PC-9 (cell line): Measurements from ENCODE around the gene NEK8. TPM values are rescaled to one million over a fixed set of nuclear protein-coding genes. Genes with fewer than 3 reads are reported as not detected.

ENCODE experiments used
- BruUV-seq: library from RNA; stranded (reverse); fragments of 400-500 nt; replicated peaks from 2 replicates; lab custom pipeline; 2021; lab: Mats Ljungman, UMichigan
- CTCF ChIA-PET: fragments of 300-600 bp; sonication (Branson Sonifier 250); formaldehyde crosslinking; loops from one replicate; lab custom pipeline; 2022; ENCODE audit warnings: antibody characterized with exemption; lab: Charles Lee
- POLR2A ChIA-PET: fragments of 300-600 bp; sonication (Branson Sonifier 250); formaldehyde crosslinking; loops from one replicate; lab custom pipeline; 2022; ENCODE audit warnings: antibody characterized with exemption; ENCODE audit not compliant: unreplicated experiment; lab: Charles Lee
- DNase-seq, 2 experiments: peaks; one replicate each; pipeline versions ENCODE4 v3.0.0 to v3.0.0-alpha.2; 2015 to 2022; ENCODE audit warnings: mixed read lengths in 1 of 2
- H2AFZ ChIP-seq: fragments of 200-600 bp; sonication (generic); 2 replicates; pipeline ENCODE4 v1.8.1; 2017; ENCODE audit warnings: antibody characterized with exemption
- H3F3A ChIP-seq: fragments of 200-600 bp; sonication (generic); 2 replicates; pipeline ENCODE4 v1.8.1; 2017; ENCODE audit warnings: antibody characterized with exemption, mild to moderate bottlenecking, low read depth; ENCODE audit not compliant: insufficient read depth
- H3K27ac ChIP-seq: fragments of 200-600 bp; sonication (generic); 2 replicates; pipeline ENCODE4 v1.6.1; 2016; ENCODE audit warnings: mixed run types
- H3K27me3 ChIP-seq: fragments of 200-600 bp; sonication (generic); 2 replicates; pipeline ENCODE4 v1.6.1; 2016; ENCODE audit warnings: low read depth, mixed run types; ENCODE audit not compliant: insufficient read depth
- H3K36me3 ChIP-seq: fragments of 200-600 bp; sonication (generic); 2 replicates; pipeline ENCODE4 v1.6.1; 2016; ENCODE audit warnings: low read depth, mixed run types
- H3K4me1 ChIP-seq: fragments of 200-600 bp; sonication (generic); replicated peaks from 2 replicates; pipeline ENCODE4 v1.6.1; 2016; ENCODE audit warnings: mixed run types; ENCODE audit not compliant: insufficient read depth
- H3K4me2 ChIP-seq: fragments of 200-600 bp; sonication (generic); 2 replicates; pipeline ENCODE4 v1.6.1; 2017; ENCODE audit warnings: mixed run types
- H3K4me3 ChIP-seq: fragments of 200-600 bp; sonication (generic); 2 replicates; pipeline ENCODE4 v1.6.1; 2016; ENCODE audit warnings: mixed run types
- H3K79me2 ChIP-seq: fragments of 200-600 bp; sonication (generic); 2 replicates; pipeline ENCODE4 v1.6.1; 2017; ENCODE audit warnings: low read depth, mixed run types
- H3K9me2 ChIP-seq: fragments of 200-600 bp; sonication (generic); 2 replicates; pipeline ENCODE4 v1.8.1; 2017; ENCODE audit warnings: mild to moderate bottlenecking; ENCODE audit not compliant: insufficient read depth
- H3K9me3 ChIP-seq: fragments of 200-600 bp; sonication (generic); 2 replicates; pipeline ENCODE4 v1.8.1; 2016; ENCODE audit warnings: low read depth; ENCODE audit not compliant: insufficient read depth
- H4K20me1 ChIP-seq: fragments of 200-600 bp; sonication (generic); 2 replicates; pipeline ENCODE4 v1.8.1; 2017; ENCODE audit not compliant: insufficient read depth
- EZH2 ChIP-seq: fragments of 200-600 bp; sonication (generic); IDR thresholded peaks from 2 replicates; pipeline ENCODE4 v1.8.0; 2017; ENCODE audit warnings: antibody characterized with exemption, low read depth
- intact Hi-C: fragments of 100-400 bp; cut with micrococcal nuclease; formaldehyde crosslinking; loops from one replicate; pipeline ENCODE4 v1.10.0; 2022; ENCODE audit not compliant: unreplicated experiment
- total RNA-seq: library from RNA; stranded (reverse); gene quantifications from 2 replicates; pipeline ENCODE4 v1.2.3, GENCODE V29; 2021
- TF ChIP-seq, protein P1 (sequence below): fragments of 200-600 bp; sonication (generic); conservative IDR thresholded peaks from 2 replicates; pipeline ENCODE4 v1.6.1; 2017; ENCODE audit warnings: mixed run types, antibody characterized with exemption, mild to moderate bottlenecking, moderate library complexity

NEK8 gene
- total RNA-seq, 1 experiment from 2014 or later, result 12.1 TPM

DNA sequence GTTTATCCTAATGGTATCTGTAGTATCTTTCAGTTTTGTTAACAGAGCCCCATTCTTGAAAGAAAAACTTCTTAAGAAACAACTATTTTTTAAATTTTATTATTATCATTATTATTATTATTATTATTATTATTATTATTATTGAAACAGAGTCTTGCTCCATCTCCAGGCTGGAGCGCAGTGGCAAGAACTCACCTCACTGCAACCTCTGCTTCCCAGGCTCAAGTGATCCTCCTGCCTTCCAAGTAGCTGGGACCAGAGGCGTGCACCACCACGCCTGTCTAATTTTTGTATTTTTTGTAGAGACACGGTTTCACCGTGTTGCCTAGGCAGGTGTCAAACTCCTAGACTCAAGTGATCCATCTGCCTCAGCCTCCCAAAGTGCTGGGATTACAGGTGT is 43.2 kb upstream of the NEK8 start:
- H3K4me3 ChIP-seq, result no peak overlapping the region
- H3K79me2 ChIP-seq, result no peaks in the 10 kb centered on the region
- intact Hi-C loops, result no loop called here
- peaks cover 52% of the 10 kb centered on the region for H3K36me3 ChIP-seq
- H3K9me2 ChIP-seq, result no peaks in the 10 kb centered on the region
- no peak for DNase-seq
- ChIA-PET CTCF (interaction anchor here (0.6 kb wide), 1 partner anchor 41 kb away, joined by 3 read pairs; the partner anchor contains the start of gene TLCD1), POLR2A (no interaction called here)
- no TSS peak for BruUV-seq
- H2AFZ ChIP-seq, result no peak overlapping the region
- H3K9me3 ChIP-seq, result no peaks in the 10 kb centered on the region
- no peaks in the 10 kb centered on the region; the same call in 1 of the 2 replicates for H4K20me1 ChIP-seq
- no peaks in the 10 kb centered on the region; the same call in 1 of the 2 replicates for H3F3A ChIP-seq
- H3K27ac ChIP-seq, result no peak overlapping the region
- no peaks in the 10 kb centered on the region for H3K4me1 ChIP-seq
- H3K27me3 ChIP-seq, result no peaks in the 10 kb centered on the region
- TF ChIP-seq, protein P1, sequence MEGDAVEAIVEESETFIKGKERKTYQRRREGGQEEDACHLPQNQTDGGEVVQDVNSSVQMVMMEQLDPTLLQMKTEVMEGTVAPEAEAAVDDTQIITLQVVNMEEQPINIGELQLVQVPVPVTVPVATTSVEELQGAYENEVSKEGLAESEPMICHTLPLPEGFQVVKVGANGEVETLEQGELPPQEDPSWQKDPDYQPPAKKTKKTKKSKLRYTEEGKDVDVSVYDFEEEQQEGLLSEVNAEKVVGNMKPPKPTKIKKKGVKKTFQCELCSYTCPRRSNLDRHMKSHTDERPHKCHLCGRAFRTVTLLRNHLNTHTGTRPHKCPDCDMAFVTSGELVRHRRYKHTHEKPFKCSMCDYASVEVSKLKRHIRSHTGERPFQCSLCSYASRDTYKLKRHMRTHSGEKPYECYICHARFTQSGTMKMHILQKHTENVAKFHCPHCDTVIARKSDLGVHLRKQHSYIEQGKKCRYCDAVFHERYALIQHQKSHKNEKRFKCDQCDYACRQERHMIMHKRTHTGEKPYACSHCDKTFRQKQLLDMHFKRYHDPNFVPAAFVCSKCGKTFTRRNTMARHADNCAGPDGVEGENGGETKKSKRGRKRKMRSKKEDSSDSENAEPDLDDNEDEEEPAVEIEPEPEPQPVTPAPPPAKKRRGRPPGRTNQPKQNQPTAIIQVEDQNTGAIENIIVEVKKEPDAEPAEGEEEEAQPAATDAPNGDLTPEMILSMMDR, result no peak
- no peak for TF ChIP-seq EZH2
- no peak overlapping the region for H3K4me2 ChIP-seq

DNA sequence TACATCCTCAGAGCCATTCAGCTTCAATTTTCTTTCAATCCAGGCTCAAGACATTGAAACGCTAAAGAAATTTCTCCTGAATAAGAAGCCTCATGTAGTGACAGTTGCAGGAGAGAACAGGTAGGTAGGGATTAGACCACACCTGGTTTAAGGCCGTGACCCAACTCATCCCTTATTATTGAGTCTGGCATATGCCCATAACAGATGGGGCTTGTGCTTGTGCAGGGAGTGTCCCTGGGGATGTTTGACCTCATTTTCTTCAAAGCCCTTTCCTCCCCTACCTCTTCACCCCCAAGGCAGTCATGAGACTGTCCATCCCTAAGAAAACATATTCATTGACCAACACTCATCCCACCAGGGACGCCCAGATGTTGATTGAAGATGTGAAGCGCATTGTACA is 42.3 kb upstream of the NEK8 start:
- DNase-seq, result no peak
- no peaks in the 10 kb centered on the region for H3K9me2 ChIP-seq
- POLR2A ChIA-PET, result no interaction called here
- no peaks in the 10 kb centered on the region; the same call in 1 of the 2 replicates for H4K20me1 ChIP-seq
- peaks cover 53% of the 10 kb centered on the region for H3K36me3 ChIP-seq
- no TSS peak for BruUV-seq
- H3K4me3 ChIP-seq, result no peak overlapping the region
- no peaks in the 10 kb centered on the region for H3K79me2 ChIP-seq
- H3K4me1 ChIP-seq, result no peaks in the 10 kb centered on the region
- CTCF ChIA-PET, result no interaction called here
- H2AFZ ChIP-seq, result no peak overlapping the region
- H3K9me3 ChIP-seq, result no peaks in the 10 kb centered on the region
- H3K27me3 ChIP-seq, result no peaks in the 10 kb centered on the region
- intact Hi-C loops, result no loop called here
- TF ChIP-seq EZH2, result no peak
- TF ChIP-seq, protein P1, result no peak
- no peak overlapping the region for H3K4me2 ChIP-seq
- H3F3A ChIP-seq, result no peaks in the 10 kb centered on the region; the same call in 1 of the 2 replicates
- H3K27ac ChIP-seq, result no peak overlapping the region

DNA sequence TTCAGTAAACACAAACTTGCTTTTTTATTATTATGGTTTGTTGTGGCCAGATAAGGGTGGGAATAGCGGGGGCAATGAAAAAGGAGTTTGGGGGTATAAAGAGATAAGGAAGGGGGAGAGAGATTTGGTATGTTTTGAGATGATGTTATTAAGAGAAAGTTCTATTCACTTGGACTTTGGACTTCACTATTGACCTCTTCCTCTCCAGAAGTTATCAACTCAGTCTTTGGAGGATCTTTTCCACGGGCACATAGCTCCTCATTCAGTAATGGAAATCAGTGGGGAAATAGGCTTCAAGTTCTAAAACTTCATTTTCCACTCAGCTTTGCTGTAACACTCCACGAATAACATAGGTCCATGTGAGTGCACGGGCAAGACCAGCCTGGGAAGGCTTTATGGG is 40.1 kb upstream of the NEK8 start:
- no peaks in the 10 kb centered on the region for H3K4me1 ChIP-seq
- H2AFZ ChIP-seq, result no peak overlapping the region
- peaks cover 46% of the 10 kb centered on the region for H3K36me3 ChIP-seq

More for the DNA sequence above, 40.1 kb upstream of the NEK8 start:
- Histone ChIP-seq H3K79me2 (no peaks in the 10 kb centered on the region), H3K9me2 (no peaks in the 10 kb centered on the region), H3F3A (no peaks in the 10 kb centered on the region; the same call in 1 of the 2 replicates), H3K4me2 (no peak overlapping the region), H3K27me3 (no peaks in the 10 kb centered on the region), H3K27ac (no peak overlapping the region), H3K4me3 (no peak overlapping the region), H3K9me3 (no peaks in the 10 kb centered on the region), H4K20me1 (no peaks in the 10 kb centered on the region; the same call in 1 of the 2 replicates)
- ChIA-PET CTCF (interaction anchor here (0.6 kb wide), 1 partner anchor 47 kb away, joined by 3 read pairs; no protein-coding TSS in a partner anchor), POLR2A (interaction anchor here (0.6 kb wide), 1 partner anchor 1150 kb away, joined by 3 read pairs; no protein-coding TSS in a partner anchor)
- intact Hi-C loops, result no loop called here
- DNase-seq, result no peak
- TF ChIP-seq, protein P1, result no peak
- TF ChIP-seq EZH2, result no peak
- BruUV-seq, result no TSS peak
